ENCODE measurements around the gene OPHN1. TPM values are rescaled to one million over a fixed set of nuclear protein-coding genes. Genes with fewer than 3 reads are reported as not detected.
A peak's percentile ranks its signal among the peaks of the same experiment; 100 is the strongest.

Gene OPHN1
- total and polyA plus RNA-seq, 12 donors: 2.1 to 7.1 (median 5.2) TPM

DNA sequence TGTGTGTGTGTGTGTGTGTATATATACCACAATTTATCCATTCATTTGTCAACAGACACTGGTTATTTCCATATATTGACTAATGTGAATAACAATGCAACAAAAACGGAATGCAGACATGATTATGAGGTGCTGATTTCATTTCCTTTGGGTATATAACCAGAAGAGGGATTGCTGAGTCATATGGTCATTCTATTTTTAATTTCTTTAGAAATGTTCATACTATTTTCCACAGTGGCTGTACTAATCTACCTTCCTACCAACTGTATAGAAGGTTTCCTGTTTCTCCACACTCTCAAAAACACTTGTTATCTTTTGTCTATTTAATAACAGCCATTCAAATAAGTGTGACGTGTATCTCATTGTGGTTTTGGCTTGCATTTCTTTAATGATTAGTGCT is 269.9 kb downstream of the OPHN1 start:
- Histone ChIP-seq H3K9me3 (no peaks in the 10 kb centered on the region), H3K4me1 (no peaks in the 10 kb centered on the region), H3K4me3 (no peak overlapping the region), H3K27me3 (peaks cover 0 to 23% (median 0%) of the 10 kb centered on the region in 7 donors), H3K36me3 (peaks cover 0 to 6% (median 0%) of the 10 kb centered on the region in 9 donors), H3K27ac (no peak overlapping the region)
- WGBS, 2 donors: 54 to 59% methylated on average over 2 of the region's 2 CpGs
- TF ChIP-seq, protein P1, sequence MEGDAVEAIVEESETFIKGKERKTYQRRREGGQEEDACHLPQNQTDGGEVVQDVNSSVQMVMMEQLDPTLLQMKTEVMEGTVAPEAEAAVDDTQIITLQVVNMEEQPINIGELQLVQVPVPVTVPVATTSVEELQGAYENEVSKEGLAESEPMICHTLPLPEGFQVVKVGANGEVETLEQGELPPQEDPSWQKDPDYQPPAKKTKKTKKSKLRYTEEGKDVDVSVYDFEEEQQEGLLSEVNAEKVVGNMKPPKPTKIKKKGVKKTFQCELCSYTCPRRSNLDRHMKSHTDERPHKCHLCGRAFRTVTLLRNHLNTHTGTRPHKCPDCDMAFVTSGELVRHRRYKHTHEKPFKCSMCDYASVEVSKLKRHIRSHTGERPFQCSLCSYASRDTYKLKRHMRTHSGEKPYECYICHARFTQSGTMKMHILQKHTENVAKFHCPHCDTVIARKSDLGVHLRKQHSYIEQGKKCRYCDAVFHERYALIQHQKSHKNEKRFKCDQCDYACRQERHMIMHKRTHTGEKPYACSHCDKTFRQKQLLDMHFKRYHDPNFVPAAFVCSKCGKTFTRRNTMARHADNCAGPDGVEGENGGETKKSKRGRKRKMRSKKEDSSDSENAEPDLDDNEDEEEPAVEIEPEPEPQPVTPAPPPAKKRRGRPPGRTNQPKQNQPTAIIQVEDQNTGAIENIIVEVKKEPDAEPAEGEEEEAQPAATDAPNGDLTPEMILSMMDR (IDR thresholded peaks at IDR 0.05): no peak
- intact Hi-C loops (cut with DNase I): no loop called here
- DNase-seq (no peak), ATAC-seq (no peak)

DNA sequence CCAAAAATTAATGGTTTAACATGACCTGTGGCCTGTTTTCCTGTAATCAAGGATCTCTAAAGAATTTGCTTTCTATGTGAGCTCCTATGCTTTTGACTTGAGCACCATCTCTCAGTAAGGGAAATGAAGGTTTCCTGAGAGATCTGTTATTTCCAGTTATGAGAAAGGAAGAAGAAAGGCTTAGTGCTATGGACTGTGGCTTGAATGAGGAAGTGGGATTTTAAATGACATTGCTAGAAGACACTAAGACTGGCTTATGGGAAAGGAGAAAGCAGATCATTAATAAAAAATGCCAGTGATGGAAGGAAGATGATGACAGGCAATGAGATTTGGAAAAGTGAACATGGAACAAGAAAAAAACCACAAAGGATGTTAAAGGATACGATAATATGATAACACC is 285.4 kb downstream of the OPHN1 start:
- H3K27me3 ChIP-seq: peaks cover 0 to 36% (median 0%) of the 10 kb centered on the region in 7 donors
- intact Hi-C loops (cut with DNase I): loop anchor here in 1 of 10 donors (10.0 kb wide), 1 partner anchor 1943 kb away; no protein-coding TSS in a partner anchor
- WGBS, 2 donors: 65 to 76% methylated on average over 1 of the region's 1 CpG
- no peak overlapping the region for H3K27ac ChIP-seq
- H3K4me1 ChIP-seq: no peaks in the 10 kb centered on the region
- ATAC-seq (no peak), DNase-seq (no peak)
- TF ChIP-seq, protein P1 (IDR thresholded peaks at IDR 0.05): no peak
- H3K4me3 ChIP-seq: no peak overlapping the region
- no peaks in the 10 kb centered on the region for H3K36me3 ChIP-seq
- no peaks in the 10 kb centered on the region for H3K9me3 ChIP-seq

DNA sequence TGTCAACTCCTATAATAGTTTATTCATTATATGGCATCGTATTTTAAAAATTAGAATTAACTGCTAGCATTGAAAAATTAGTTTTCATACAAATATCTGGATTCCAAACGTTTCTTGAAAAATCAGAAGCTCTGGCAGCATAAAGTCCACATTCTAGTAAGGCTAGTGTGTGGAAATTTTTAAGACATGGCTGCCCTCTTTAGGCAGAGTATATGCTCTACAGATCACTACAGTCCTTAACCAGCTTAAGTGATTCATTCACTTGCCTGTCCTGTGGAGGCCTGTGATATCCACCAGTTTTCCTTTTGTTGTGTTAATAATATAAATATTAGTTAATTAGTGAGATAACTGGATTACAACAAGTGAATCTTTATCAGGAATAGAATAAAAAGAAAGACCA is 287.2 kb downstream of the OPHN1 start:
- no peaks in the 10 kb centered on the region for H3K36me3 ChIP-seq
- peaks cover 0 to 27% (median 0%) of the 10 kb centered on the region in 7 donors for H3K27me3 ChIP-seq
- H3K4me3 ChIP-seq: no peak overlapping the region
- intact Hi-C loops (cut with DNase I): loop anchor here in 1 of 10 donors (10.0 kb wide), 1 partner anchor 1941 kb away; no protein-coding TSS in a partner anchor
- no peak overlapping the region for H3K27ac ChIP-seq
- TF ChIP-seq, protein P1 (IDR thresholded peaks at IDR 0.05): peak in 7 of 9 donors; percentile 30 to 50 (median 45)
- WGBS, 2 donors: 18 to 28% methylated on average over 2 of the region's 2 CpGs
- DNase-seq (no peak), ATAC-seq (peak in 1 of 8 donors; percentile 72)
- H3K9me3 ChIP-seq: no peaks in the 10 kb centered on the region
- no peaks in the 10 kb centered on the region for H3K4me1 ChIP-seq

DNA sequence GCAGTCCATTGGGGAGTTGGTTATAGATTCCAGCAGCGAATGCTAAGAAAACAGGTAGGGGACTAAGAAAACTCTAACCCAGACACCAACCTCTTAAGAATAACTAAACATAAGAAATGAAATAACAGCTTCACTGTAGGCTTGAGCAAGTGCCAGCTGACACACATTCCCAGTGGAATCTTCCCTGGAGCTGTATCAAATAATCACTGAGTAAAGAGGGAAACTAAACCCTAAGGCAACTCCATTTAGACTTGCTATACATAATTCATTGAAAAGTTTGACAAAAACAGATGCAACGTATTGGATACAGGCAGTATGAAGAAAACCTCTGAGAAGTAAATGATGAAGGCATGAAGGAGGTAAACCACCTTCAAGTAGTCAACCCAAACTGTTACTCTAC is 293.5 kb downstream of the OPHN1 start:
- intact Hi-C loops (cut with DNase I): loop anchor here in 1 of 10 donors (10.0 kb wide), 1 partner anchor 1935 kb away; no protein-coding TSS in a partner anchor
- WGBS, 2 donors: 72 to 83% methylated on average over 2 of the region's 2 CpGs
- Histone ChIP-seq H3K36me3 (no peaks in the 10 kb centered on the region), H3K27me3 (peaks cover 0 to 20% (median 0%) of the 10 kb centered on the region in 7 donors), H3K4me1 (no peaks in the 10 kb centered on the region), H3K27ac (no peak overlapping the region), H3K9me3 (no peaks in the 10 kb centered on the region), H3K4me3 (no peak overlapping the region)
- TF ChIP-seq, protein P1 (IDR thresholded peaks at IDR 0.05): no peak
- ATAC-seq (no peak), DNase-seq (no peak)
